Activated naive CD4-positive, alpha-beta T cell treated with anti-CD3 and anti-CD28 coated beads, Interleukin-2, amount 50 U/mL, for 16 hours (primary cell): ENCODE measurements around the gene AGAP3.

Experiments
- DNase-seq: peaks from one replicate; pipeline ENCODE4 v3.0.0-alpha.2; 2020

AGAP3 gene

GRCh38 chr7:151088019-151088855 is 2.0 kb downstream of the AGAP3 start:
- DNase-seq: no peak

- no peak for DNase-seq
Measured at GRCh38 chr7:151088856-151089699, 2.8 kb downstream of the AGAP3 start.

- DNase-seq: no peak
Measured at GRCh38 chr7:151089893-151090730, 3.8 kb downstream of the AGAP3 start.

GRCh38 chr7:151091003-151091402 is 4.7 kb downstream of the AGAP3 start:
- no peak for DNase-seq

- DNase-seq: no peak
Measured at GRCh38 chr7:151091431-151091830, 5.2 kb downstream of the AGAP3 start.

- DNase-seq: no peak
Measured at GRCh38 chr7:151091988-151092387, 5.7 kb downstream of the AGAP3 start.

GRCh38 chr7:151093748-151094147 is 7.5 kb downstream of the AGAP3 start:
- DNase-seq: no peak

GRCh38 chr7:151094675-151095074 is 8.4 kb downstream of the AGAP3 start:
- DNase-seq: no peak

- peak; percentile 7 for DNase-seq
Measured at GRCh38 chr7:151095123-151095797, 9.0 kb downstream of the AGAP3 start.

- no peak for DNase-seq
Measured at GRCh38 chr7:151095828-151096475, 9.7 kb downstream of the AGAP3 start.

- no peak for DNase-seq
Measured at GRCh38 chr7:151099486-151100211, 13.4 kb downstream of the AGAP3 start.

- peak; percentile 7 for DNase-seq
Measured at GRCh38 chr7:151100921-151101320, 14.6 kb downstream of the AGAP3 start.

GRCh38 chr7:151101621-151102396 is 15.5 kb downstream of the AGAP3 start:
- peak; percentile 8 for DNase-seq

- DNase-seq: no peak
Measured at GRCh38 chr7:151102991-151103390, 16.7 kb downstream of the AGAP3 start.

GRCh38 chr7:151103973-151104372 is 17.7 kb downstream of the AGAP3 start:
- no peak for DNase-seq

- no peak for DNase-seq
Measured at GRCh38 chr7:151104411-151105235, 18.3 kb downstream of the AGAP3 start.

- no peak for DNase-seq
Measured at GRCh38 chr7:151107882-151108281, 21.6 kb downstream of the AGAP3 start.

GRCh38 chr7:151109094-151110048 is 23.1 kb downstream of the AGAP3 start:
- no peak for DNase-seq
